SHP77 treated with DMSO at 0.1 percent for 48 hours (cell line): ENCODE data around the gene CARD19.
A peak's percentile ranks its signal among the peaks of the same experiment; 100 is the strongest.
"Not testable (repeated sequence)": the region's sequence is repeated elsewhere in the genome, so short reads cannot be mapped to it uniquely, and the experiment has no call there.

Experiments
- DNase-seq: peaks from one replicate; lab custom pipeline; 2025; lab: John Stamatoyannopoulos, UW

The CARD19 gene

DNA sequence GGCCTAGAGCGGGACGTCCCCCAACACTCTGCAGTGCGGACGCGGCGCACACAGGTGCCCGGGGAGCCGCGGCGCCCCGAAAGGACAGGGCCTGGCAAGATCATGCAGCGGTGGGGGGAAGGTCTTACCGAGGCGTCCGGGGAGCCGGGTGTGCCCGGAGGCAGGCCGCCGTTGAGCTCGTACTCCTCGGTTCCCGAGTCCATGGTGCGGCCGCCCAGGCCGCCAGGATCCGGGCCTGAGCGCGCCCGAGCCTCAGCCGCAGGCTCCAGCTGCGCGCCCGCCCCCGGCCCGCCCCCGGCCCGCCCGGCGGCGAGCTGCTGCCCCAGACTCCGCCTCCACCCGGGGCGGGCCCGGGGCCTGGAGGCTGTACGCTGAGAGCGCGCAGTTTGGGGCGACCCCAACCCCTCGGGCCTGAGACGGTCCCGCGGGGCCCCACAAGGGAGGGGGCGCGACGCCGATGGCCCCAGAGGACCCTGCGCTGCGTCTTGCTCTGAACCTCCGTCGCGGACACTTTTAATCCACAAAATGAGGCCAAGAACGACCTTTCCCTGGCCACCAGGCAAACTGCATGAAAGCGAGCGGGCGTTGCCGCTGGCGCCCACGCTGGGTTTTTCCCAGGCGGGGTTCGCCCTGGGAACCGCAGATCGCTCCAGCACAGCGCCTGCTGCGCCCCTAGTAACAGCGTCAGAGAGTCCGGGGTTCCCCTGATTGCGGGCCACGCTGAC, 38.2 kb downstream of the CARD19 start, which contains the start of gene NINJ1:
Gene NINJ1, minus strand, starts transcription at position 237 of the 725 bp plus-strand sequence. Its CDS starts 34 bp downstream, at position 203.
- no peak for DNase-seq

DNA sequence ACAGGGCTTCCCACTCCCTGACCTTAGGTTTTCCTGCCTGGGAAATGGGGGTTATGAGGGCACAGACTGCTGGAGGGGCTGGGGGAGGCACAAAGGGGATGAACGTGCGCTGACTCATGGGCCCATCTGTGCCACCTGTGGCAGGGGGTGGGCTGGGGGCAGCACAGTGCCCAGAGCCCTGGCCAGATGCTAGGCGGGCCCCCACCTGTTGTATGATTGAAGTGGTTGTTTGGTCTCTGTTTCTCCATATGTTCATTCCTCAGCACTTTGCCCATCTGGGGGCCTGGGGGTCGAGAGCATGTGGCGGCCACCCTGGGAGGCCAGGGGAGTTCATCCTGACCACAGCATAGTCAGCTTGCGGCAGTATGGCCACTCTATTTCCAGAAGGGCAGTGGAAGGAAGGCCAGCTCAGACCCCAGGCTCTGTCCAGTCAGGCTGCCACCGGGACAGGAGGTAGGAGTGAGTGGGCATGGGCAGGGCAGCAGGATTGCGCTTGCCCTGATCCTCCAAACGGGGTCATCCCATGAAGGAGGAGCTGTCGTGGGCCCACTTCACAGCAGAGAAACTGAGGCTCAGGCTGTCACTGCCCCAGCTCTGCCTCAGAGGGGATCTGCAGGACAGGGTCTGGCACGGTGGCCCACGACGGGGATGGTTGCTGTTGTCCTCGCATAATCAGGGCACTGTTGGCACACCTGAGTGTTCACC, 38.9 kb downstream of the CARD19 start:
- no peak for DNase-seq

DNA sequence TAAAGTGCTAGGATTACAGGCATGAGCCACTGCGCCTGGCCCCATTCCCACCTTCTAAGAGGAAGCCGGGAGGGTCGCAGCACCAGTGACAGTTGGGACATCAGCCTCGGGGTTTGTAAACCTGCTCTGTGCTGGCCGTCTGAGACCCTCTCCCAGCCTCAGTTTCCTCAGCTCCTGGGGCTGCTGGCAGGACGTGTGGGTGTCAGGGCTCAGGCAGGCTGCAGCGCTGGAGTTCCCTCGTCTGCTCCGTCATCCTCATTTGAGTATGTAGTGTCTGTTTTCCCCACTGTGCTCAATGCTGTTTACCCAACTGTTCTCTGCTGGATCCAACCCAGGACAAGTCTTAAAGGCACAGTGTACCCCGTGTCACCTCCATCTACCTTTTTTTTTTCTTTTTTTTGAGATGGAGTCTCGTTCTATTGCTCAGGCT, 40.0 kb downstream of the CARD19 start:
- no peak for DNase-seq

DNA sequence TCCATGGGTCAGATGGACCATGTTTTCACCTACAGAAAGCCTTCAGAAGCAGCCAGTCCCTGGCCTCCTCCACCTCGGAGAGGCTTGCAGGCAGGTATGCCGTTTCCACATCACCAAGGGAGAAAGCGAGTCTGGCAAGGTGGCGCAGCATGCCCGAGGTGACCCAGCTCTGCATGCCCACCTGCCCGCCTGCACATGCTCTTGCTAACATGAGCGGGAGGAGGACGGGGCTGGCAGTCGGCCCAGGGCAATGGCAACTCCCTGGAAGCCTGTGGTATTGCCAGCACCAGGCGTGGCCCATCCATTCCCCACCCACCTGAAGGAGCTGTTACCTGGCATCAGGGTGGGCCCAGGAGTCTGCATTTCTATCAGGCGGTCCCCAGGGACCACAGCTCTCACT, 41.3 kb downstream of the CARD19 start:
- no peak for DNase-seq

DNA sequence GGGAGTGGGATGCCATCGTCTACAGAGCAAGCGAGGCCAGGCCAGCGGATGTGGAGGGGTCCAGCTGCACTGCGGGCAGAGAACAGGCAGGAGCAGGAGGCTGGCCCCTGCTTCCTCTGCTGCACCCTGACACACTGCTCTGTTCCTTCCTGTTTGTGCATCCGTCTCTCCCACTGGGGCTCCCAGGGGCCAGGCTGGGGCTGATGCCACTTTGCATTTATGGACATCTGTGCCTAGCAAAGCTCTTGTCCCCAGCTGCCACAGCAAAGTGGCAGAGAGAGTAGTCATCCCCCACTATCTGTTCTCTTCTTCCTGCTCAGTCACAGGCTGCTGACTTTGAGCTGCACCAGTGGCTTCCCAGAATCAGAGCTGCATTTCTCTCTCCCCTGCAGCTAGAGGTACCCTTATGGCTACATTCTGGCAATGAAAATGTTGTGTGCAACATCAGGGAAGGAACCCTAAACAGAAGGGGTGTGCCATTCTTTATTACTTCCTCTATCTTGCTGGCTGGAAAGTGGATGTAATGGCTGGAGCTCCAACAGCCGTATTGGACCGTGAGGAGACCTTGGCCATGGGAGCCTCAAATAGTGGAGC, 42.3 kb downstream of the CARD19 start:
- DNase-seq, result no peak

DNA sequence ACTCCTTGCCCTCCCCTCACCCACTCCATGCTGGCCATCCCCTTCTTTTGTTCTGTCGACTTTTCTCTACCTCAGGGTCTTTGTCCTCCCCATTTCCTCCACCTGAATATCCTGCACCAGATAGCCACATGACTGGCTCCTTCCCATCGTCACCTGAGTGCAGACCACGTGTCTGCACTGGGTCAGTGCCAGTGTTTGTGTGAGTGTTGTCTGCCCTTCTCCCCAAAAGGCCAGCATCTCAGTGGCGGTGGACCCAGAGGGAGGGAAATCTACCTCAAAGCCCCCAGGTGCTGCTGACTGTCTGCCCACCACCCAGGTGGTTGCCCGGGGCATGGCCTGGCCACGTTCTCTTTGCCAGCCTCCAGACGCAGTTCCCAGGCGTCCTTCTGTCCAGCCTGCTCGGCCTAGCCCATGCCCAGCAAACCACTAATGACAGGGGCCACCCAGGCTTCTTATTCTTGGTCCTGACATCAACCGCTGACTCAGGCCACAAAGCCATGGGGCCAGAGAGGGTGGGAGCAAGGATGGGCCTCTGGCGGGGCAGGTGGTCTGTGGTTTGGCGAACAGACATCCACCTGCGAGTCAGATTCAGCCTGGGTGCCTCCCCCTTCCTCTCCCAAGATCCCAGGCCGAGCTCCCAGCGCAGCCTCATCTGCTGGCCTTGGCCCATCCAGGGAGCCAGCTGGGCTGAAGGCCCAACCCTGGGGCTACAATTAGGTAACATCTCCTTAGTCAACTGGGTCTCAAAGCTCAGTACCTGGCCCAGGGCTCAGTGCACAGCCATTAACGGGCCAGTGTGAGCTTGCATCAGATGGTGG, 43.6 kb downstream of the CARD19 start:
- DNase-seq, result no peak

DNA sequence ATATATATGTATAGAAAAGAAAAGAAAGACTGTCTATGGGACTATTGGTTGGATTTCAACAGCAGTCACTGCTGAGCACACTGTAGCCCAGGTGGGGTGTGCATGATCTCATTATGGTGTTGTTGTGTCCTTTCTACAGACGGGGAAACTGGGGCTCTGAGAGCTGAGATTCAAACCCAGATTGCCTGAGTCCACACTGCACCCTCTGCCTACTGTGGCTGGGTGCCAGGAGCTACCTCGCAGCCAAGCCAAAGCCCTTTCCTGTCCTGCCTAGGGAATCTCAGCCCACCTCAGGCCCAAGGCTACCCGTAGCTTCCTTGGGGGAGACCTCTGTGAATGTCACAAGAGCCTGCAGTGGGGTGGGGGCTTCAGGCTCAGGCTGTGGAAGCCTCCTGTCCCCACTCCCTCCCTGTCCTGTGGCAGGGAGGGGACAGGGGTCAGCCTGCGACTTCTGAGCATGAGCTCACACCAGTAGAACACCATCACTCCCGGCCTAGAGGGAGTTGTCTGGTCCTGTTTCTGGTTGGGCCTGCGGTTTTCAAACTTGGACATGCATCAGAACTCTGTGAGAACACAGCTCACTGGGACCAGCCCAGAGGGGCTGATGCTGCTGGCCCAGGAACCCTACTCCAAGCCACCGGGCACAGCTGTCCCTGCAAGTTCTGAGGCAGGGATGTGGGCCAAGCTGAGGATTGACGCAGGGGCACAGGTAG, 45.9 kb downstream of the CARD19 start:
- no peak for DNase-seq

DNA sequence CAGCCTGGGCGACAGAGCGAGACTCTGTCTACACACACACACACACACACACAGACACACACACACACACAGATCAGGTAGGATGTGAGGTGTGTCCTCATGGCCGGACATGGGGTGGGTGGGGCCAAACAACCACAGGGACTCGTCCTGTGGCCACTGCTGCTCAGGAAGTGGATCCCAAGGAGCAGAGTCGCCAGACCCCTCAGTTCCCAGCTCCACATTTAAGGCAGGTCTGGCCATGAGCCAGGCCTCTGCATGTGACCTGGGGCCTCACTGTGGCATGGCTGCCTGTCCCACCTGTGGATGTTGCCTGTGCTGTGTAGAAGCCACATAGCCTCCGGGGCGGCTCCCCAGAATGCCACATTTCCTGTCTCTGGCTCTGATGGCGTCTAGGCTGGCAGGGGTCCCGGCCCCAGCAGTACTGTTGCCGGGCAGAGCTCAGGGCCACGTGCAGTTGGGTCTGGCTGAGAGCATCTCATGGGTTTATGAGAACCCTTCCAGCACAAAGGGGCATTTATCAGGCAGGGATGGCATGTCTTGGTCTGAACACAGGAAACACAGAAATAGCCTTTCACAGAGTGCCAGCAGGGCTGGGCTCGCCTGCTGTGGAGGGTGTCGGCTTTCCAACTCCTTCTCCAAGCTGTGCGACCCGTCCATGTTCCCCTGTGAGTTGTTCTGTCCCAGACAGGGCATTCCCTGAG, 48.0 kb downstream of the CARD19 start:
- DNase-seq, result no peak

DNA sequence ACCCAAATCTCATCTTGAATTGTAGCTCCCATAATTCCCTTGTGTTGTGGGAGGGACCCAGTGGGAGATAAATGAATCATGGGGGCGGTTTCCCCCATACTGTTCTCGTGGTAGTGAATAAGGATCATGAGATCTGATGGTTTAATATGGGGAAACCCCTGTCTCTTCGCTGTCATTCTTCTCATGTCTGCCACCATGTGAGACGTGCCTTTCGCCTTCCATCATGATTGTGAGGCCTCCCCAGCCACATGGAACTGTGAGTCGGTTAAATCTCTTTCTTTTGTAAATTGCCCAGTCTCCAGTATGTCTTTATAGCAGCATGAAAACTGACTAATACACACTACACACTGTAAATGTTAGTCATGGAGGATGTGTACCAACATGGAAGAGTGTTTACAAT, 50.7 kb downstream of the CARD19 start:
- DNase-seq, result not testable (repeated sequence)

DNA sequence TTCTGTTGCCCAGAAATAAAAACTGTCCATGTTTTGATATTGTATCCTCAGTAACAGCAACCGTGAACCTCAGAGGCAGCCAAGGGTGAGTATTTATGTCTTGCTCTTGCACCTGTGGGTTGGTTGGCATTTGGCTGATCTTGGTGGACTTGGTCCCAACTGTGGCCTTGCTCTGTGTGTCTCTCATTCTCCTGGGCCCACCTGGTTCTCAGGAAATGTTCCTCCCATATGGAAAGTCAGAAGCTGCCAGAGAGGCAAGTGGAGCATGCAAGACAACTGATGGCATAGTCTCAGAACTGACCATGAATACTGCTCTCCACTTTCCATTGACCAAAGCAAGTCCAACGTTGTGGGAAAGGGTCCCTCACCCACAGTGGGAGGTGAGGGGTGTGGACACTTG, 51.6 kb downstream of the CARD19 start:
- no peak for DNase-seq

DNA sequence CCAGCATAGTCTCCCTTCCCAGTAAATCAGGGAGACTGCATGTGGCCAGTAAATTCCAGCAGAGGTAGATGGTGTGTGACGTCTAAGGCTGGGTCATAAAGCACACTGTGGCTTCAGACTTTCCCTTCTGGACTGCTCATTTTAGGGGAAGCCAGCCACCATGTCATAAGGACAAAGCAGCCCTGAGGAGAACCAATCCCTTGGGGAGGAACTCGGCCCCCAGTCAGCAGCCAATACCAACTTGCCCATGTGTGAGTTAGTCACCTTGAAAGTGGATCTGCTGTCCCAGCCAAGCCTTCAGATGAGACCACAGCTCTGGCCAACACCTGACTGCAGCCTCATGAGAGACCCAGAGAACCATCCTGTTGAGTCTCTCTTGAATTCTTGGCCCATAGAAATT, 52.7 kb downstream of the CARD19 start:
- no peak for DNase-seq

DNA sequence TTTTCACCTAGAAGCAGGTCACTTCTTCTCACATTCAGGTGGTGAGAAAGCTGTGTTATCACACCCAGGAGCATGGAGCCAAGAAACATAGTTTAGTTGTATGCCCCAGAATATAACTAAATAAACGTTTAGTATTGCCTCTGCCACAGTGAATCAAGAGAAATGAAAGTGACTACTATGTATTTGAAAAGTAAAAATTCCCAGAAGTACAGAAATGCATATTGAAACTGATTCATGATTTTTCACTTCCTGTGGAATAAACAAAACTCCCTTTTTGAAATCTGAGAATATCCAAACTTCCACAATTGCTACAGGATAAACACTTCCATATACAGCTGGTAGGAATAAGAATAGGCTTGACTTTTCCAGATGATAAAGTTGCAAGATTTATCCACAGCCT, 53.3 kb downstream of the CARD19 start:
- no peak for DNase-seq

DNA sequence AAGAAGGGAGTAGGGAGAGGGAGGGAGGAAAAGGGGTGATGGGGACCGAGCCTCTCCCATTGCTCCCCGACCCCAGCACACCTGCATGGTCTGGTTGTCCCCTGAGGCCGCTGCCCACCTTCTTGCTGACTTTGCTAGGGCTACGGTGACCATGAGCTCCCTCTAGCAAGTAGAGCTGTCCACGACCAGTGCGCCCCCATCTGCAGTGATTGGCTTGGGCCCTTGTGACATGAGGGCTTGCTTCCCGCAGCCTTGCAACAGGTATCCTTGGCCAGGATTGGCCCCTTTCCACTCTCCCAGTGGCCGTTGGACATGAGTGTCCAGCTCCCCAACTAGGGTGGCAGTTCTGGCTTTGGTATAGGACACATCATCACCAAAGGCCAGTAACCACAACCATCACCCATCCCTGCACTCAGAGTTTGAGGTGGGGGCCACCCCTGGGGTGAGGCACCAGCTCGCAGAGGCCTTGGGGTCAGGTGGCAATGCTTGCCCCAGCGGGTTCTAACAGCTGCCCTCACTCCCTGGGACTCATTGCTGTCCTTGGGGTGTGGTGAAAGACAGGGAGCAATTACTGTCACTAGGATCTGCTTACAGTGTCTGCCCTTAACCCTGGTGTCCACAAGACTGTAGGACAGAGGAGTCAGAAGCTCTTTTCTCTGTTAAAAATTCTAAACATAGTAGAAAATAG, 55.2 kb downstream of the CARD19 start:
- no peak for DNase-seq

DNA sequence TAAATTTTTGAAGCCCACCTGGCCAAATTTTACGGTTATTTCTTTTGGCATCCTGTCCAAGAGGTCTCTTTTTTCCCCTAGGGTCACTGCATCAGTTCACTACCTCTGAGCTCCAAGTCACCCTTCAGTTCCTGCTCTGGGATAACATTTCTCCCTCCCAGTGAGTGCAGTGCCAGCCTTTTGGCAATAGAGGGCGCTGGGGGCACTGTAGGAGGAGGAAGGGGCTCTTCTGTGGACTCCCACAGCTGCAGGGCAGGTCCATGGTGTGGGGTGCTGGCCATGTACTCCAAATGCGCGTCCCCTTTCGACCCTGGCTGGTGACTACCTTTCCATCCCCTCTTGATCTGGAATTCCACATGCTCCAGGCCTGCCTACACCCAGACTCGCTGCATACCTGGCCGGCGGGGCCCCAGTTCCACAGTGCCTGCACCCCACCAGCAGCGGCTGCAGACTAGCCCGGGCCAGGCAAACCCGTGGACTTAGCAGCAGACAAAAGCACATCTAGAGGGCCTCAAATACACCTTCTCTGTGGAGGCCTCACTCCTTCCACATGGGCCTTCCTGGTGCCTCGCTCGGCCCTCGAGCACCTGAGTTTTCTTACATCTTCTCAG, 58.4 kb downstream of the CARD19 start:
- no peak for DNase-seq

DNA sequence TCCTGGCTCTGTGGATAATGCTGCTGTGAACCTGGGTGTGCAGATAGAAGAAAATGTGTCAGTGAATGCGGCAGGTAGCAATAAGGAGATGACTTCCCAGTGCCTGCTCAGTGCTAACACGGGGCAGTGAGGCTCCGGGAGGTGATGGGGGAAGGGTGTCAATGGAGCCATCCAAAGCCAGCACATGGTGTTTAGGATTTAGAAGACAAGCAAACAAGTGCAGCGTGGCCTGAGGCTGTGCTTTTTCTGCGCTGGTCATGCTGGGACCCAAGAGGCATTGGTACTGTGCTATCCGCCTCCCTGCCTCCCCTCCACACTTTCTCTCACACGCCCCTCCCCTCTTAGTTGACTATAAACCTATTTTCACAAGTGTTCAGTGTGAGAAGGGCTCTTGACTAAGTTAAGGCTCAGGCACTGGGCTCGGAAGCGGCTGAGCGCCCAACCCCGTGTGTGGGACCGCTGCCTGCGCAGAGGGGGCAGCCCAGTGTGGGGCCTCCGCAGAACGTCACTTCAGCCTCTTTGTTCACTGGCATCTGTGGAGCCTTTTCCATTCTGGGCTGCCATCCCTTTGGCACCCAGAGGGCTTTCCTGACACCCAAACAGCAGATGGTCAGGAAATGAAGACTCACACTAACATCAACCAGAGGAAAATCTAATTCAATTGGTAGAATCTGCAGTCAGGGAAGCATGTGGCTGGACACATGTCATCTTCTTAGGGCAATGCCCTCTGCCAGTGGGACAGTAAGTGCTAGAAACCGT, 59.9 kb downstream of the CARD19 start:
- DNase-seq, result no peak

DNA sequence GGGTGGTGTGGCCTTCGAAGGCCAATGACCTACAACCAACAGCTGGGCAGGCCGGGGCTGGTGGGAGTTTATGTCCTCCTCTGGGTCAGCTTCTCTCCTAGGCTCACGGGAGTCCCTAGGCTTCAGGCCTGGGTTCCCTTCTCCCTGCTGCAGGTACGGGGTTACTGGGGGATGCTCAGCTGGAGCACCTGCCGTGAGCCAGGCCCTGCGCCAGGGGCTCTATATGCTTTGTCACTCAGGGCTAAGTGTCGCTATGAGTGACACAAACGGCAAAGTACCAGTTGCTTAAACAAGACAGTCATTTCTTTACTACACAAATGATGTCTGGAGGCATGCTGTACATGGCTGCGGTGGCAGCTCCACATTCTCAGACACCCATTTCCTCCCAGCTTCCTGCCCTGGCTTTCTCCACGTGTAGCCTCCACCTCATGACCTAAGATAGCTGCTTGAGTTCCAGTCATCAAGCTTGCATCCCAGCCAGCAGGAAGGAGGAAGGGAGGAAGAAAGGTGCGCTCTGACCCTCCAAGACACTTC, 60.5 kb downstream of the CARD19 start:
- DNase-seq, result no peak

DNA sequence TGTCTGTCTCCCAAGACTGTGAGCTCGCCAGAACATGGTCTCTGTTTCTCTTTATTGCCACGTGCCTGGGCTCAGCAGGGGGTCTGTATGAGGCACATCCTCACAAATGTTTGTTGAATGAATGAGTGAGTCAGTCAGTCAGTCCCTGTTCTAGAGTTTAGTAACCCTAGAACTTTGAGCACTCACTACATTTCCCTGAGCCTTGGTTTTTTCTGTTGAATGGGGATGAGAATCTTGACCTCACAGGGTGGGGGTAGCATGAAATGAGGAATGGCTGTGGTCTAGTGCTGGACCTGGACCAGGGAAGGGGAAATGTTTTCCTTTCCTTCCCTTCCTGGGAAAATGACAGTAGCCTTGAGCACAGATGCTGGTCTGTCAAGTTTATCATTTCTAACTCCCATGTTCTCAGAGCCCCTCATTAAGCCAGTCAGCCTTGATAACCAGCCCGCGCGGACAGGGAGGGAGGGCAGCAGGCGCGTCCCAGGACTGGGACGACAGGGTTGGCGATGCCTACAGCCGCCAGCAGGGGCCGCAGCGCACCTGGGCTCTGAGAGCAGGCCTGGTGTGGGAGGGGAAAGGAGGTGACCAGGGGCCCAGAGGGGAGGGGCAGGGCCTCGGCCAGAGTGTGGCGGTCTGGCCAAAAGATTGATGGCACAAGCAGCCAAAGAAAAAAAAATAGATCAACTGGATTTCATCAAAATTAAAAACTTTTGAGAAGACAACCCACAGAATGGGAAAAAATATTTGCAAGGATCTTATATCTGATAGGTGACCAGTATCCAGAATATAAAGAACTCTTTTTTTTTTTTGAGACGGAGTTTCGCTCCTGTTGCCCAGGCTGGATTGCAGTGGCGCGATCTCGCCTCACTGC, 63.8 kb downstream of the CARD19 start:
- DNase-seq, result peak; percentile 16
